ENCODE measurements around the gene MRPS26. TPM values are rescaled to one million over a fixed set of nuclear protein-coding genes. Genes with fewer than 3 reads are reported as not detected.

Gene MRPS26
- total RNA-seq = 39.8 TPM
- polyA plus RNA-seq (ENCODE audit: insufficient read depth, low read depth, low replicate concordance) = 109 TPM
- long read RNA-seq, donor 1, transcript MRPS26-201 (4 exons, 1,127 nt) = major isoform, 43 of 57 reads
- long read RNA-seq, donor 1, partial matches to known transcripts = 14 of 57 reads
- long read RNA-seq, donor 1, other reads (novel, unspliced or antisense) = 0 of 57 reads
- long read RNA-seq, donor 2, transcript MRPS26-201 (4 exons, 1,127 nt) = major isoform, 38 of 44 reads
- long read RNA-seq, donor 2, partial matches to known transcripts = 6 of 44 reads
- long read RNA-seq, donor 2, other reads (novel, unspliced or antisense) = 0 of 44 reads
- long read RNA-seq, donor 3, transcript MRPS26-201 (4 exons, 1,127 nt) = major isoform, 35 of 40 reads
- long read RNA-seq, donor 3, partial matches to known transcripts = 5 of 40 reads
- long read RNA-seq, donor 3, other reads (novel, unspliced or antisense) = 0 of 40 reads
- long read RNA-seq, donor 4, transcript MRPS26-201 (4 exons, 1,127 nt) = major isoform, 39 of 54 reads
- long read RNA-seq, donor 4, partial matches to known transcripts = 15 of 54 reads
- long read RNA-seq, donor 4, other reads (novel, unspliced or antisense) = 0 of 54 reads
- long read RNA-seq, donor 5, partial matches to known transcripts = 0 of 3 reads
- long read RNA-seq, donor 5, other reads (novel, unspliced or antisense) = 0 of 3 reads
- long read RNA-seq, donor 6, transcript MRPS26-201 (4 exons, 1,127 nt) = major isoform, 15 of 22 reads
- long read RNA-seq, donor 6, partial matches to known transcripts = 7 of 22 reads
- long read RNA-seq, donor 6, other reads (novel, unspliced or antisense) = 0 of 22 reads
- long read RNA-seq, donor 7, transcript MRPS26-201 (4 exons, 1,127 nt) = major isoform, 47 of 60 reads
- long read RNA-seq, donor 7, partial matches to known transcripts = 12 of 60 reads
- long read RNA-seq, donor 7, other reads (novel, unspliced or antisense) = 1 of 60 reads
- long read RNA-seq, donor 8, transcript MRPS26-201 (4 exons, 1,127 nt) = major isoform, 38 of 43 reads
- long read RNA-seq, donor 8, partial matches to known transcripts = 5 of 43 reads
- long read RNA-seq, donor 8, other reads (novel, unspliced or antisense) = 0 of 43 reads
- long read RNA-seq, donor 9, transcript MRPS26-201 (4 exons, 1,127 nt) = major isoform, 20 of 27 reads
- long read RNA-seq, donor 9, partial matches to known transcripts = 7 of 27 reads
- long read RNA-seq, donor 9, other reads (novel, unspliced or antisense) = 0 of 27 reads
- long read RNA-seq, donor 10, transcript MRPS26-201 (4 exons, 1,127 nt) = major isoform, 46 of 65 reads
- long read RNA-seq, donor 10, partial matches to known transcripts = 19 of 65 reads
- long read RNA-seq, donor 10, other reads (novel, unspliced or antisense) = 0 of 65 reads

GRCh38 chr20:3045816-3046676 is at the start of gene MRPS26:
TSS of gene MRPS26 (plus strand) at chr20:3046052. CDS start at chr20:3046069, 17 bp downstream.
- no peaks in the 10 kb centered on the region for H3K9me3 ChIP-seq (ENCODE audit: control insufficient read depth in 2 of 3, insufficient read depth in 1 of 3, low read length in 3 of 3)
- peaks cover 7 to 25% (median 9%) of the 10 kb centered on the region in 3 donors for H3K36me3 ChIP-seq (ENCODE audit: control insufficient read depth in 2 of 3, insufficient read depth in 3 of 3, low read length in 3 of 3)
- TF ChIP-seq CTCF (IDR thresholded peaks at IDR 0.05; ENCODE audit: borderline replicate concordance, extremely low read depth, insufficient read depth) = no peak
- H3K27me3 ChIP-seq (ENCODE audit: control insufficient read depth, insufficient read depth, low read length) = no peaks in the 10 kb centered on the region
- H3K4me1 ChIP-seq (ENCODE audit: control insufficient read depth in 2 of 3, insufficient read depth in 2 of 3, low read depth in 1 of 3, low read length in 3 of 3) = peaks cover 4 to 16% (median 12%) of the 10 kb centered on the region in 3 donors
- peak within 1 kb of the TSS; percentile 56 to 77 (median 63) for H3K9ac ChIP-seq (ENCODE audit: low read length in 3 of 3)
- FAIRE-seq (no peak), DNase-seq (peak; percentile 92 to 98 (median 96))
- peak within 1 kb of the TSS; percentile 84 to 93 for H3K27ac ChIP-seq (ENCODE audit: low read depth in 2 of 2, low read length in 2 of 2)
- intact Hi-C loops (cut with DNase I) = no loop called here
- peak within 1 kb of the TSS; percentile 79 to 85 (median 84) for H3K4me3 ChIP-seq (ENCODE audit: low read length in 3 of 3)

- TF ChIP-seq CTCF (IDR thresholded peaks at IDR 0.05; ENCODE audit: borderline replicate concordance, extremely low read depth, insufficient read depth) = no peak
- no peak for DNase-seq
- H3K36me3 ChIP-seq (ENCODE audit: control insufficient read depth in 2 of 3, insufficient read depth in 3 of 3, low read length in 3 of 3) = peaks cover 0 to 12% (median 2%) of the 10 kb centered on the region in 3 donors
- H3K9me3 ChIP-seq (ENCODE audit: control insufficient read depth in 2 of 3, insufficient read depth in 1 of 3, low read length in 3 of 3) = no peaks in the 10 kb centered on the region
- H3K4me1 ChIP-seq (ENCODE audit: control insufficient read depth in 2 of 3, insufficient read depth in 2 of 3, low read depth in 1 of 3, low read length in 3 of 3) = no peaks in the 10 kb centered on the region
- no peaks in the 10 kb centered on the region for H3K27me3 ChIP-seq (ENCODE audit: control insufficient read depth, insufficient read depth, low read length)
- peak; percentile 81 for FAIRE-seq
- no peak overlapping the region for H3K4me3 ChIP-seq (ENCODE audit: low read length in 3 of 3)
- H3K9ac ChIP-seq (ENCODE audit: low read length in 3 of 3) = no peak overlapping the region
- H3K27ac ChIP-seq (ENCODE audit: low read depth in 2 of 2, low read length in 2 of 2) = no peak overlapping the region
- intact Hi-C loops (cut with DNase I) = no loop called here
Observed at GRCh38 chr20:2998728-2999127, 47.1 kb upstream of the MRPS26 start.

All from kidney (tissue), 22 donors.